ENCODE measurements around the gene RPS28.

GRCh38 chr19:8371011-8371804, 49.9 kb downstream of the RPS28 start:
- TF ChIP-seq CTCF (conservative IDR thresholded peaks at IDR 0.05) (no peak), ZFX (IDR thresholded peaks at IDR 0.05) (no peak)
